Subcutaneous abdominal adipose tissue (tissue), 5 donors: ENCODE data around the gene RDH14.

ENCODE experiments used
- H3K27ac ChIP-seq: one replicate; pipeline ENCODE4 v1.7.0; 2013; ENCODE audit warnings: low read depth, mild to moderate bottlenecking, inconsistent platforms, low read length, moderate library complexity
- H3K27me3 ChIP-seq, 5 donors: one replicate each; pipeline ENCODE4 v1.7.0; 2013; ENCODE audit warnings: low read length in 5 of 5, inconsistent platforms in 1 of 5; ENCODE audit not compliant: control insufficient read depth in 5 of 5, insufficient read depth in 4 of 5
- H3K36me3 ChIP-seq, 5 donors: one replicate each; pipeline ENCODE4 v1.7.0; 2013; ENCODE audit warnings: low read length in 5 of 5; ENCODE audit not compliant: control insufficient read depth in 5 of 5, insufficient read depth in 5 of 5
- H3K4me1 ChIP-seq, 5 donors: one replicate each; pipeline ENCODE4 v1.7.0; 2013; ENCODE audit warnings: low read length in 5 of 5, mild to moderate bottlenecking in 3 of 5, moderate library complexity in 1 of 5; ENCODE audit not compliant: control insufficient read depth in 5 of 5, insufficient read depth in 5 of 5
- H3K4me3 ChIP-seq, 5 donors: one replicate each; pipeline ENCODE4 v1.7.0; 2013; ENCODE audit warnings: low read length in 5 of 5, low read depth in 1 of 5
- H3K9ac ChIP-seq, 5 donors: one replicate each; pipeline ENCODE4 v1.7.0; 2013; ENCODE audit warnings: low read length in 5 of 5, mild to moderate bottlenecking in 4 of 5, moderate library complexity in 3 of 5
- H3K9me3 ChIP-seq, 5 donors: one replicate each; pipeline ENCODE4 v1.7.0; 2013; ENCODE audit warnings: low read length in 5 of 5; ENCODE audit not compliant: control insufficient read depth in 5 of 5
- donor health status: healthy.
- donor health status: healthy.
- donor health status: healthy.
- donor health status: healthy.
- donor health status: healthy.

The RDH14 gene

GRCh38 chr2:18516112-18516511 is 44.3 kb downstream of the RDH14 start:
- no peaks in the 10 kb centered on the region for H3K9me3 ChIP-seq
- peaks cover 0 to 16% (median 6%) of the 10 kb centered on the region in 5 donors for H3K4me1 ChIP-seq
- peaks cover 0 to 11% (median 3%) of the 10 kb centered on the region in 5 donors for H3K27me3 ChIP-seq
- H3K4me3 ChIP-seq: no peak overlapping the region
- no peak overlapping the region for H3K27ac ChIP-seq
- no peak overlapping the region for H3K9ac ChIP-seq
- H3K36me3 ChIP-seq: no peaks in the 10 kb centered on the region

- Histone ChIP-seq H3K4me3 (no peak overlapping the region), H3K9ac (no peak overlapping the region), H3K9me3 (no peaks in the 10 kb centered on the region), H3K4me1 (peaks cover 0 to 15% (median 6%) of the 10 kb centered on the region in 5 donors), H3K27ac (no peak overlapping the region), H3K27me3 (peaks cover 0 to 5% (median 3%) of the 10 kb centered on the region in 5 donors), H3K36me3 (no peaks in the 10 kb centered on the region)
These were observed 45.7 kb downstream of the RDH14 start for GRCh38 chr2:18514526-18515461.

DNA sequence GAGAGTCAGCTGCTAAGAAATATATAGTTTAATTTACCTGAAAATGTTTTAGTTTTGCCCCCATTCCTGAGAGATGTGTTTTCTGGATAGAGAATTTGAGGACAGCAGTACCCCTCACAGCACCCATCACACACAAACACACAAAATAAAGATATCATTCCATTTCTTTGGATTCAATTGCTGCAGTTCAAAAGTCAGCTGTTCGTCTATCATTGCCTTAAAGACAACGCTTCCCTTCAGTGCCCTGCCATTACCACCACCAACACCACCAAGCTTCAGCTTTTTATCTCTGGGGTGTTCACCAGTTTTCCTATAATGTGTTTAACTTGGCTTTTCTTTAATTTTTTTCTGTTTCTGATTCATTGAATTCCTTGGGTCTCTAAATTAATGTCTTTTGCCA is 49.7 kb downstream of the RDH14 start:
- H3K36me3 ChIP-seq: no peaks in the 10 kb centered on the region
- H3K4me3 ChIP-seq: no peak overlapping the region
- no peak overlapping the region for H3K27ac ChIP-seq
- H3K27me3 ChIP-seq: peaks cover 0 to 4% (median 0%) of the 10 kb centered on the region in 5 donors
- no peaks in the 10 kb centered on the region for H3K9me3 ChIP-seq
- no peak overlapping the region for H3K9ac ChIP-seq
- H3K4me1 ChIP-seq: peaks cover 0 to 8% (median 4%) of the 10 kb centered on the region in 5 donors

- H3K36me3 ChIP-seq: no peaks in the 10 kb centered on the region
- no peaks in the 10 kb centered on the region for H3K4me1 ChIP-seq
- H3K9me3 ChIP-seq: no peaks in the 10 kb centered on the region
- H3K4me3 ChIP-seq: no peak overlapping the region
- peaks cover 0 to 6% (median 0%) of the 10 kb centered on the region in 5 donors for H3K27me3 ChIP-seq
- no peak overlapping the region for H3K9ac ChIP-seq
- H3K27ac ChIP-seq: no peak overlapping the region
These were observed 53.5 kb downstream of the RDH14 start for GRCh38 chr2:18506883-18507509.

GRCh38 chr2:18505703-18506341 is 54.6 kb downstream of the RDH14 start:
- Histone ChIP-seq H3K27me3 (peaks cover 0 to 6% (median 0%) of the 10 kb centered on the region in 5 donors), H3K9me3 (no peaks in the 10 kb centered on the region), H3K27ac (no peak overlapping the region), H3K36me3 (no peaks in the 10 kb centered on the region), H3K9ac (no peak overlapping the region), H3K4me1 (no peaks in the 10 kb centered on the region), H3K4me3 (no peak overlapping the region)
